ENCODE measurements around the gene CPNE5. TPM values are rescaled to one million over a fixed set of nuclear protein-coding genes. Genes with fewer than 3 reads are reported as not detected.

CPNE5 gene
- total RNA-seq, 4 donors from 2014 or later: 1.1 to 4.6 (median 2.9) TPM

DNA sequence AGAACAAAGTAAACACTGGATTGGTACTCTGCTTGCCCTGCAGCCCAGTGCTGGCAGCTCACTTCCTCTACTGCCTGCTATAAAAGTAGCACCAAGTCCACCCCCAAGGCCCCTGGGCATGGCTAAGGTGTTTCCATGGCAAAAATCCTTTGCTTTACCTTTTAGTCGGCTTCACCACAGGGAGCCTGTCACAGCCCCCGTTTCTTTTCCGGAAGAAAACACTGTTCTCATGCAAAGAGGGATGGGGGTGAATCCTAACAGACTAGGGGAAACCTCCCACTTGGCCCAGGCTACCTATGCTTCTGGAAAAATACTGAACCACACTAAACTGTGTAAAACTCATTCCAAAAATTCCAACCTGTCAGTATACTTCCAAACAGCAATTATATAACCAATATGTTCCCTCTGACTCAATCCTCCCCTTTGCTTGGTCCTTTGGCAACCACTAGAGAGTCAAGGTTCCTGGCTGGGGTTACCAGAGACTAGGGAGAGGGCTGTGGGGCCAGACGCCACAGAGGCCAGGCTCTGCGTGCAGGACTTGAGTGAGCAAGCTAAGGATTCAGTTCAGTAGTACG, 19.2 kb upstream of the CPNE5 start:
- peak in 1 of 2 donors; percentile 35 for DNase-seq
- Histone ChIP-seq H3K4me1 (peaks cover 15 to 27% of the 10 kb centered on the region in 2 donors), H3K27me3 (no peaks in the 10 kb centered on the region), H3K27ac (peak overlapping the region in 2 of 3 donors; percentile 17 to 37), H3K4me3 (replicated peaks in 1 of 3) (no peak overlapping the region), H3K9me3 (no peaks in the 10 kb centered on the region), H3K36me3 (peaks cover 0 to 4% of the 10 kb centered on the region in 2 donors)
- intact Hi-C loops (cut with DNase I): no loop called here
- 72 to 75% methylated on average over 6 of the region's 6 CpGs for WGBS, 2 donors
- TF ChIP-seq POLR2A (IDR thresholded peaks at IDR 0.05): no peak
- TF ChIP-seq, protein P1, sequence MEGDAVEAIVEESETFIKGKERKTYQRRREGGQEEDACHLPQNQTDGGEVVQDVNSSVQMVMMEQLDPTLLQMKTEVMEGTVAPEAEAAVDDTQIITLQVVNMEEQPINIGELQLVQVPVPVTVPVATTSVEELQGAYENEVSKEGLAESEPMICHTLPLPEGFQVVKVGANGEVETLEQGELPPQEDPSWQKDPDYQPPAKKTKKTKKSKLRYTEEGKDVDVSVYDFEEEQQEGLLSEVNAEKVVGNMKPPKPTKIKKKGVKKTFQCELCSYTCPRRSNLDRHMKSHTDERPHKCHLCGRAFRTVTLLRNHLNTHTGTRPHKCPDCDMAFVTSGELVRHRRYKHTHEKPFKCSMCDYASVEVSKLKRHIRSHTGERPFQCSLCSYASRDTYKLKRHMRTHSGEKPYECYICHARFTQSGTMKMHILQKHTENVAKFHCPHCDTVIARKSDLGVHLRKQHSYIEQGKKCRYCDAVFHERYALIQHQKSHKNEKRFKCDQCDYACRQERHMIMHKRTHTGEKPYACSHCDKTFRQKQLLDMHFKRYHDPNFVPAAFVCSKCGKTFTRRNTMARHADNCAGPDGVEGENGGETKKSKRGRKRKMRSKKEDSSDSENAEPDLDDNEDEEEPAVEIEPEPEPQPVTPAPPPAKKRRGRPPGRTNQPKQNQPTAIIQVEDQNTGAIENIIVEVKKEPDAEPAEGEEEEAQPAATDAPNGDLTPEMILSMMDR (IDR thresholded peaks at IDR 0.05): no peak

DNA sequence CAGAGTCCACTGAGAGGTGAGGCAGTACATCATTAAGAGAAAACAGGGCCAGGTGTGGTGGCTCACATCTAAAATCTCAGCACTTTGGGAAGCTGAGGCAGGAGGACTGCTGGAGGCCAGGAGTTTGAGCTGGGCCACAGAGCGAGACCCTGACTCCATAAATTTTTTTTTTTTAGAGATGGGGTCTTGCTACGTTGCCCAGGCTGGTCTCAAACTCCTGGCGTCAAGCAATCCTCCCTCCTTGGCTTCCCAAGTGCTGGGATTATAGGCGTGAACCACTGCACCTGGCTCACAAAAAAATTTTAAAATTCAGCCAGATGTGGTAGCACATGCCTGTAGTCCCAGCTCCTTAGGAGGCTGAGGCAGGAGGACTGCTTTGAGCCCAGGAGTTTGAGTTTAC, 18.1 kb upstream of the CPNE5 start:
- peaks cover 15 to 27% of the 10 kb centered on the region in 2 donors for H3K4me1 ChIP-seq
- DNase-seq: no peak
- no peak overlapping the region for H3K27ac ChIP-seq
- H3K27me3 ChIP-seq: no peaks in the 10 kb centered on the region
- no peaks in the 10 kb centered on the region for H3K9me3 ChIP-seq
- H3K4me3 ChIP-seq (replicated peaks in 1 of 3): no peak overlapping the region
- TF ChIP-seq, protein P1 (IDR thresholded peaks at IDR 0.05): no peak
- no peak for TF ChIP-seq POLR2A (IDR thresholded peaks at IDR 0.05)
- intact Hi-C loops (cut with DNase I): no loop called here
- peaks cover 0 to 4% of the 10 kb centered on the region in 2 donors for H3K36me3 ChIP-seq
- WGBS, 2 donors: 98 to 99% methylated on average over 4 of the region's 4 CpGs

DNA sequence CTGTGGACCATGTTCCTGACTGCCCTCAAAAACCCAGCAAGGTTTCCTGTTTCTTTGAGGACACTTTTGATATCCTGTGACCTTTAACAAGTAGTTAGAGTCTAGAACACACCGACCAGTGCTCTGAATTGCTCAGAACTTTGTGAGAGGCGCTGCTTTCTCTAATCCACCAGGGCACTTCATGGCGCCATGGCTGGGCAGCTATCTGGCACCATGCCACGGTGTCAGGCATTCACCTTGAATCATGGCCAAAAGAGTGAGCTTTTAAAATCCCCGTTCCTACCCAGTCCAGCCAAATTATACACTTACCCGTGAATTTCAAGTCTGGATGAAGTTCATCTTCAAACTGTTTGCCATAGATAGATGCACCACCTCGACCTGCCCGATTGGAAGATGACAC, 17.0 kb upstream of the CPNE5 start:
- 39 to 49% methylated on average over 8 of the region's 8 CpGs for WGBS, 2 donors
- no peaks in the 10 kb centered on the region for H3K9me3 ChIP-seq
- H3K36me3 ChIP-seq: peaks cover 0 to 4% of the 10 kb centered on the region in 2 donors
- peaks cover 15 to 27% of the 10 kb centered on the region in 2 donors for H3K4me1 ChIP-seq
- H3K4me3 ChIP-seq (replicated peaks in 1 of 3): no peak overlapping the region
- no peak for TF ChIP-seq POLR2A (IDR thresholded peaks at IDR 0.05)
- TF ChIP-seq, protein P1 (IDR thresholded peaks at IDR 0.05): peak in 3 of 6 experiments; percentile 3 to 26 (median 21)
- peak; percentile 95 to 96 for DNase-seq
- intact Hi-C loops (cut with DNase I): no loop called here
- H3K27ac ChIP-seq: peak overlapping the region; percentile 70 to 85 (median 72)
- no peaks in the 10 kb centered on the region for H3K27me3 ChIP-seq

DNA sequence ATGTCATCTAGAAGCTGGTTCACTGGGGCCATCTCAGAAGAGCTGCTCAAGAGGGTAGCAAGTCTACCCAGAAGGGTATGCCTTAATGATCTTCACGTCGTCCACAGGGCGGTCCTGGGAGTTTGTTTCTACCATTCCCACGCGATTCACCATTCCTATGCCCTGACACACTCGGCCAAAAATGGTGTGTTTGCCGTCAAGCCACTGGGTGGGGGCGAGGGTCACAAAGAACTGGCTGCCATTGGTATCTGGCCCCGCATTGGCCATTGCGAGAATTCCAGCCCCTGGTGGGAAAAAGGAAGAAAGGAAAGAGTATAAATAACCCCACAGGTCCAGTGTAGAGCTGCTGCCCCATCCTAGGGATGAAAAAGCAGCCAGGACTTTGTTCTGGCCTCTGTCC, 16.5 kb upstream of the CPNE5 start:
- H3K27me3 ChIP-seq: no peaks in the 10 kb centered on the region
- no peak overlapping the region for H3K4me3 ChIP-seq (replicated peaks in 1 of 3)
- DNase-seq: no peak
- H3K27ac ChIP-seq: peak overlapping the region; percentile 70 to 85 (median 72)
- peaks cover 15 to 27% of the 10 kb centered on the region in 2 donors for H3K4me1 ChIP-seq
- H3K9me3 ChIP-seq: no peaks in the 10 kb centered on the region
- WGBS, 2 donors: 92 to 95% methylated on average over 10 of the region's 10 CpGs
- TF ChIP-seq, protein P1 (IDR thresholded peaks at IDR 0.05): no peak
- TF ChIP-seq POLR2A (IDR thresholded peaks at IDR 0.05): no peak
- H3K36me3 ChIP-seq: peaks cover 0 to 4% of the 10 kb centered on the region in 2 donors
- intact Hi-C loops (cut with DNase I): no loop called here

DNA sequence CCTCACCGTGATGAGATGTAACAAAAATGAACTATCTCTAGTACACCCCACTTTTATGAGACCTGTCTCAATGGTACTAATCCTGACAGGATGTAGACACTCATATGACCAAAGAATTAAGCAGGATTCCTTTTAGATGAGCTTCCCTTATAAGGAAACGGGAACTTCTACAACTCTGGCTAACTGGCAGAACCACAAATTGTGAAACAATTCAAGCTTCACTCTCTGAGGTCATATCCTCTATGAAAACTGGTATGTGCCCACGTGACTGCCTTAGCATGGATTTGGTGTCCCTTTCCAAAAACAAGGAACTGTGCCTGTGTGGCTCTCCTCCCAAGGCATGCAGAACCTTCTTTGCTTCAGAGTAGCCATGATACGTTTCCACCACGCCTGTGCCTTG, 14.1 kb upstream of the CPNE5 start:
- Histone ChIP-seq H3K4me3 (replicated peaks in 1 of 3) (no peak overlapping the region), H3K27me3 (no peaks in the 10 kb centered on the region), H3K27ac (peak overlapping the region in 1 of 3 donors; percentile 14), H3K9me3 (no peaks in the 10 kb centered on the region), H3K4me1 (peaks cover 21 to 22% of the 10 kb centered on the region in 2 donors), H3K36me3 (peaks cover 0 to 4% of the 10 kb centered on the region in 2 donors)
- intact Hi-C loops (cut with DNase I): loop anchor here (2.0 kb wide), 1 partner anchor 89 kb away; no protein-coding TSS in a partner anchor
- WGBS, 2 donors: 78 to 79% methylated on average over 5 of the region's 5 CpGs
- DNase-seq: no peak
- TF ChIP-seq, protein P1 (IDR thresholded peaks at IDR 0.05): no peak
- no peak for TF ChIP-seq POLR2A (IDR thresholded peaks at IDR 0.05)

Data from thyroid gland (tissue), 4 donors.